GM19043 (cell line): ENCODE results near the gene RPL13A.

Experiments
- ATAC-seq: cut with Tn5 transposase; IDR thresholded peaks from one replicate; pipeline ENCODE4 v1.9.1; 2021; ENCODE audit warnings: low read depth; ENCODE audit not compliant: unreplicated experiment

Gene RPL13A

DNA sequence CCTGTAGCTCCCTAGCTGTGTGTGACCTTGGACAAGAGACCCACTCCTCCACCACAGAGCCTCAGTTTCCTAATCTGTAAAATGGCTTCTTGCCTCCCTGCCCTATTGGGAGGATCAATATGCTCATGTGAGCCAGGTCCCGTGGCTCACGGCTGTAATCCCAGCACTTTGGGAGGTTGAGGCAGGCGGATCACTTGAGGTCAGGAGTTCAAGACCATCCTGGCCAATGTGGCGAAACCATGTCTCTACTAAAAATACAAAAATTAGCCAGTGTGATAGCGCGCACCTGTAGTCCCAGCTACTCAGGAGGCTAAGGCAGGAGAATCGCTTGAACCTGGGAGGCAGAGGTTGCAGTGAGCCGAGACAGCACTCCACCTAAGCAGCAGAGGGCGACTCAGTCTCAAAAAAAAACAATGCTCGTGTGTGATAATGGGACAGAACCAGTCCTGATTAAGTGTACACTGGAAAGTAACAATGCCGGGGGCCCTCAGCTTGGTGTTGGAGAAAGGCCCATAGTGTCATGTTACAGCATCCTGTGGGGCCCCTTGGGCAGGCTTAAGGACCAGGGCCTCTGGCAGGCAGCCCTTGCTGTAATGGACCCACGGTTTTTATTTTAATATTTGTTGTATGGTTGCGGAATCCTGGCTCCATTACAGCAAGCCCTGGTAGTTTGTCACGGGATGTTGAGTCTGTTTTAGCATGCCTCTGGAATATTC is 15.6 kb downstream of the RPL13A start:
- ATAC-seq = no peak

DNA sequence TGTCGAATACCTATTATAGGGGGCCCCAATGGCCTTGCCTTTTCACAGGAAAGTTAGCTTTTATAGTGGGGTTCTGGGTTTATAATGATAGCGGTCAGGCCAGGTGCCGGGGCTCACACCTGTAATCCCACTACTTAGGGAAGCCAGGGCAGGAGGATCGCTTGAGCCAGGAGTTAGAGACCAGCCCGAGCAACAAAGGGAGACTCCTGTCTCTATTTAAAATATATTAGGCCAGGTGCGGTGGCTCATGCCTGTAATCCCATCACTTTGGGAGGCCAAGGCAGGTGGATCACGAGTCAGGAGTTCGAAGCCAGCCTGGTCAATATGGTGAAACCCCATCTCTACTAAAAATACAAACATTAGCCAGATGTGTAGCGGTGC is 16.2 kb downstream of the RPL13A start:
- ATAC-seq = no peak

DNA sequence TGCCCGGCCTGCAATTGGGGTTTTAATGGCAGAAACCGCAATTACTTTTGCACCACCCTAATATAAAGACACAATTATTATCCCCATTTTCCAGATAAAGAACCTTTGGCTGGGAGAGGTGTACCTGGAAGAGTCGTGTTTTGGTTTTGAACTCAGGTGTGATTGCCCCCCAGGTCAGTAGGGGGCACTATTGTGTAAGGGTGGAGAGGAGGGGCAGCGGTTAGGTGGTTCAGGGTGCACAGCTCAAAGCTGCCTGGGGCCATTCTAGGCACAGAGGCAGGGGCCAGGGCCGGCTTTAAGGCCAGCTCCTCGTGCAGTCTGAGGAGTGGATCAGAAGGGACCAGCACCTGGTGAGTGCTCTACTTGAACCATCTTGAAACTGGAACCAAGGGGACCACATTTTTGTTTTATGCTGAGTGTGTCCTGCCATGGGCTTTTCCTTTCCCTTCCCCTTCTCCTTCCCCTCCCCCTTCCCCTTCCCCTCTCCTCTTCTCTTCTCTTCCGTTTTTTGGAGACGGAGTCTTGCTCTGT is 19.2 kb downstream of the RPL13A start:
- ATAC-seq = no peak

DNA sequence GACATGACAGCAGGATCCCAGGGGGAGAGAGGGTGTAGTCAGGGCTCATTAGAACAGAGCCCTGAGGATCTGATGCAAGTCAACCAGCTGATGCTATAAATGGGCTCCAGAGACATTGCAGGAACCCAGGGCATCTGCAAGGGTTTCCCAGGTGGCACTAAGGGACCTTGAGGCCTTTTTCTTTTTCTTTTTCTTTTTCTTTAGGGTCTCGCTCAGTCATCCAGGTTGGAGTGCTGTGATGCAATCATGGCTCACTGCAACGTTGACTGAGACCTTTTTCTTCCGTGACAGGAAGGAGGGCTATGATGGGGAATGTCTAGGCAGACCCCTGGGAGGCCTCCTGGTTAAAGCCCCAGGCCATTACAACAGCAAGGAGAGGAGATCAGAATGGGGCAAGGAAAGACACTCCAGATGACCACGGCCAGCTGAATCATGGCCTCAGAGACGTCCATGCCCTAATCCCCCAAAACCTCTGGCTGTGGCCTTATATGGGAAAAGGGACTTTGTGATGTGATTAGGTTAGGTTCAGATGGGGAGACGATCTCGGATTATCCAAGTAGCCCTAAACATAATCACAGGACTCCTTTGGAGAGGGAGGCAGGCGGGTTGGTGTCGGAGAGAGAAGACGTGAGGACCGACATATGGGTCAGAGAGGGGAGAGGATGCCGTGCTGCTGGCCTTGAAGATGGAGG is 20.5 kb downstream of the RPL13A start:
- ATAC-seq = no peak

DNA sequence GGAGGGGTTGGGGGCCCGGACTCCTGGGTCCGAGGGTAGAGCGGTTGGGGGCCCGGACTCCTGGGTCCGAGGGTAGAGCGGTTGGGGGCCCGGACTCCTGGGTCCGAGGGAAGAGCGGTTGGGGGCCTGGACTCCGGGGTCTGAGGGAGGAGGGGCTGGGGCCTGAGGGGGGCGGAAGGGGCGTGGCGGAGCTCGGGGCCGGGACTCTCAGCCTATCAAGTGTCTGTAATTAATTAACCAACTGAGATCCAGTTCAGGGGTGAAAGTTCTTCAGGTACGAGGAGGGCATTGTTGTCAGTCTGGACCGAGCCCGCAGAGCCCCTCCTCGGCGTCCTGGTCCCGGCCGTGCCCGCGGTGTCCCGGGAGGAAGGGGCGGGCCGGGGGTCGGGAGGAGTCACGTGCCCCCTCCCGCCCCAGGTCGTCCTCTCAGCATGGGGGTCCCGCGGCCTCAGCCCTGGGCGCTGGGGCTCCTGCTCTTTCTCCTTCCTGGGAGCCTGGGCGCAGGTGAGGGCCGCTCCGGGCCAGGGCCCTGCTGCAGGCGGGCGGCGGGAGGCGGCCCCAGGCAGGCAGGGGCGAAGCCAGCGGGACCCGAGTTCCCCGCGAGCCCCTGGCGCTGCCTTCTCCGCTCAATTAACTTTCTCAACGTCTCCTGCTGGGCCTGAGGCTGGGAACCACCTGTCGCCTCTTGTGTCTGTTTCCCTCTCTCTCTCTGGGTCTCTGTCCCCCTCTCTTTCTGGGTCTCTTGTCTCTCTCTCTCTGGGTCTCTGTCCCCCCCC is 25.8 kb downstream of the RPL13A start:
- ATAC-seq = no peak

DNA sequence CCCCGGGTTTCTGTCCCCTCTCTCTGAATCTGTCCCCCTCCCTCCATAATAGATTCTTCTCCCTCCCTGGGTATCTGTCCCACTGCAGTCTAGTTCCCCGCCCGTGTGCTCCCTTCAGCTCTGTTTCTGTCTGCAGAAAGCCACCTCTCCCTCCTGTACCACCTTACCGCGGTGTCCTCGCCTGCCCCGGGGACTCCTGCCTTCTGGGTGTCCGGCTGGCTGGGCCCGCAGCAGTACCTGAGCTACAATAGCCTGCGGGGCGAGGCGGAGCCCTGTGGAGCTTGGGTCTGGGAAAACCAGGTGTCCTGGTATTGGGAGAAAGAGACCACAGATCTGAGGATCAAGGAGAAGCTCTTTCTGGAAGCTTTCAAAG is 26.3 kb downstream of the RPL13A start:
- ATAC-seq = no peak

DNA sequence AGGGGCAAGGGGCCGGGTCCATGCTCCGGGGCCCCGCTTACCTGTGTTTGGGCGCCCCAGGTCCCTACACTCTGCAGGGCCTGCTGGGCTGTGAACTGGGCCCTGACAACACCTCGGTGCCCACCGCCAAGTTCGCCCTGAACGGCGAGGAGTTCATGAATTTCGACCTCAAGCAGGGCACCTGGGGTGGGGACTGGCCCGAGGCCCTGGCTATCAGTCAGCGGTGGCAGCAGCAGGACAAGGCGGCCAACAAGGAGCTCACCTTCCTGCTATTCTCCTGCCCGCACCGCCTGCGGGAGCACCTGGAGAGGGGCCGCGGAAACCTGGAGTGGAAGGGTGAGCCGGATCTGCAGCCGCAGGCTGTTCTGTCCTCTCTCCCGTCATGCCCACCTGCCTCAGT is 26.7 kb downstream of the RPL13A start:
- no peak for ATAC-seq

DNA sequence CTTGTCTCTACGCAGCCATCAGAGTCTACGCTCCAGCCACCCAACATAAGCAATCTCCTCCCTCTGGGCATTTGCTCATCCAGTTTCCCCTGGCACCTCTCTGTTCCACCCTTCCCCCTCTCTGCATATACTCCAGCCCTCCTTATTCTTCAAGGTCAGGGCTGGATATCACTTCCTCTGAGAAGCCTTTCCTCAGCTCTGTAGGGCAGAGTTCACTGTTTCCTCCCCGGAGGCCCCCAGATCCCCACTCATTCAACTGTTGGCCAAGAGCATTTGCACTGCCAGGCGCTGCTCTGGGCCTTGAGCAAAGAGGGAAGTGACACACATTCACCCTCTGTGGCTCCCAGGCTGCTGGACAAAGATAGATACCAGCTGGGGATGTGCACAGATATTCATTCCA is 28.4 kb downstream of the RPL13A start:
- ATAC-seq = no peak

DNA sequence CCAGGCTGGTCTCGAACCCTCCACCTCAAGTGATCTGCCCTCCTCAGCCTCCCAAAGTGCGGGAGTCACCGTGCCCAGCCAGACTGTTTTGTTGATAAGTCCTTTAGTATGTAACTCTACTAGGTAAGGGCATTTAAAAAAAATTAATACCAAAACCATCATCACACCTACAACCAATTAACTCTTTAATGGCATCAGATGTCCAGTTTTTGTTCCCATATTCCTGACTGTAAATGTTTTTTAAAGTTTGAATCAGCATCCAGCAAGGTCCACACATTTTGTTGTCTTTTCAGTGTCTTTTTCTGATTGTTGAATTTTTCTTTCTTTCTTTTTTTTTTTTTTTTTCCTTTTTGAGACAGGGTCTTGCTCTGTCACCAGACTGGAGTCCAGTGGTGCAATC is 30.6 kb downstream of the RPL13A start:
- no peak for ATAC-seq

DNA sequence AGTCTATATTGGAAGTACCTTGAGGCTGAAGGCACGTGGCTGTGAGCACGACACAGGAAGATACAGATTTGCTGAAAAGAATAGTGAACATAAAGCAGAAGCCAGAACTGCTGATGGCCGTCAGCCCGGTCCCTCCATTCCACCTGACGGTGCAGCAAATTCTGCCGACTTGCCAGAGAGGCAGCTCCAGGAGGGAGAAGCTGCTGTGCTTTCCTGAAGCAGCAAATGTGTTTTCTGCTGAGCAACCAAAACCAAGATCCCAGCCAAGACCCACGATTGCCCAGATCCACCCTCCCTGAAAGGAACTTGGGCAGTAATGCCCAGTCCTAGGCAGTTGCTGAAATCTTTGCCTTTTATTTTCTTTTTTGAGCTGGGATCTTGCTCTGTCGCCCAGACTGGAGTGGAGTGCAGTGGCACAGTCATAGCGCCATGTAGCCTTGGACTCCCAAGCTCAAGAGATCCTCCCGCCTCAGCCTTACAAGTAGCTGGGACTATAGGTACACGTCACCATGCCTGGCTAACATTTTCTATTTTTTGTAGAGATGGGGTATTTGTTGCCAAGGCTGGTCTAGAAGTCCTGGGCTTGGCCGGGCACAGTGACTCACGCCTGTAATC is 33.4 kb downstream of the RPL13A start:
- ATAC-seq = no peak

DNA sequence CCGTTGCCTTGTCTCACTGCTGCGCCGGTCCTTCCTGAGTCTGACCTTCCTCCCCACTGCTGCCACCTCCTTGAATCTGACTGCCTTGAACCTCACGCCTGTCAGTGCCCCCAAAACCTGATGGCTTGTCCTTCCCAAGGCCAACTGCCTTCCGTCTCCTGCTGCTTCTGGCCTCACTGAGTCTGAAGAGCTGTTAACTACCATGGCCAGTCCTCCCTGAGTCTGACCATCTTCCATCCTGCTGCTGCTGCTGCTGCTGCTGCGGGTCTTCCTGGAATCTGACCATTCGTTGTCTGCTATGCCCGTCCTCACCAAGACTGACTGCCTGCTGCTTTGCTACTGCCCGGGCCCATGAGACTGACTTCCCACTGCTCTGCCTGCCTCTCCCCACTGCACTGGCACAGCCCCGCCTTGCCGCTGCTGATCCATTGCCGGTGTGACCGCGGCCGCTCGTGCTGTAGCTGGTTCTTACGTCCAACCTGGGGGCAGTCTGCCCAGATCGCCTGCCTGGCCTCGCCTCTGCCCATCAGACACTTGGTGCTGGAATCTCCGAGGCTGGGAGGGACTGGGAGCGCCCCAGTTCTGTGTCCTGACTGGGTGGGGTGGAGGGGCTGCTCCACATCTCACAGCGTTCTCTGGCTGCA is 37.5 kb downstream of the RPL13A start:
- no peak for ATAC-seq

DNA sequence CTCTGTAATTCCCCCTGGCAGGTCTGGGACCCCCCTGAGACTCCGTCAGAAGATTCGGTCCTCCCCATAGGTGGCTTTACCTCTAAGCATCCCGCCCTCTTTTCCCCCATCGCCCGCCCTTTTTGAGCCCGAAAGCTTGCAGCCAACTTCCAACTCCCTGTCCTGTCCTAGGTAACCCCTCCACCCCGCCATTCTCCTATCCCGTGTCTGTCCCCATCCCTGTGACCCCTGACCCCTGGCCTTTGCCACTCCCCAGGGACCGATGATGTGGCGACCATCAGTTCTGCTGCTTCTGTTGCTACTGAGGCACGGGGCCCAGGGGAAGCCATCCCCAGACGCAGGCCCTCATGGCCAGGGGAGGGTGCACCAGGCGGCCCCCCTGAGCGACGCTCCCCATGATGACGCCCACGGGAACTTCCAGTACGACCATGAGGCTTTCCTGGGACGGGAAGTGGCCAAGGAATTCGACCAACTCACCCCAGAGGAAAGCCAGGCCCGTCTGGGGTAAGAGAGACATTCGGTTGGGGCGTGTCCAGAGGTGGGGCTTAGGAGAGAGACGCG is 40.9 kb downstream of the RPL13A start:
- ATAC-seq = no peak

DNA sequence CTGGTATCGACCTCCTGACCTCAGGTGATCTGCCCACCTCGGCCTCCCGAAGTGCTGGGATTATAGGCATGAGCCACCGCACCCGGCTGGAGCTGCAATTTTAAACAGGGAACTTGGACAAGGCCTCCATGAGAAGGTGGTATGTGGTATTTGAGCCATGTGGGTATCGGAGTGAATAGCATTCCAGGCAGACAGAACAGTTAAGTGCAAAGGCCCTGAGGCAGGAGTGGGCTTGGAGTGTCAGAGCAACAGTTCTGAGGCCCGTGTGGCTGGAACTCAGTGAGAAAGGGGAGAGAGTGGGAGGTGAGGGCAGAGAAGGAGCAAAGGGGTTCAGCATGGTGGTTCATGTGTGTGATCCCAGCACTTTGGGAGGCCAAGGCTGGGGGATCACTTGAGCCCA is 43.3 kb downstream of the RPL13A start:
- no peak for ATAC-seq

DNA sequence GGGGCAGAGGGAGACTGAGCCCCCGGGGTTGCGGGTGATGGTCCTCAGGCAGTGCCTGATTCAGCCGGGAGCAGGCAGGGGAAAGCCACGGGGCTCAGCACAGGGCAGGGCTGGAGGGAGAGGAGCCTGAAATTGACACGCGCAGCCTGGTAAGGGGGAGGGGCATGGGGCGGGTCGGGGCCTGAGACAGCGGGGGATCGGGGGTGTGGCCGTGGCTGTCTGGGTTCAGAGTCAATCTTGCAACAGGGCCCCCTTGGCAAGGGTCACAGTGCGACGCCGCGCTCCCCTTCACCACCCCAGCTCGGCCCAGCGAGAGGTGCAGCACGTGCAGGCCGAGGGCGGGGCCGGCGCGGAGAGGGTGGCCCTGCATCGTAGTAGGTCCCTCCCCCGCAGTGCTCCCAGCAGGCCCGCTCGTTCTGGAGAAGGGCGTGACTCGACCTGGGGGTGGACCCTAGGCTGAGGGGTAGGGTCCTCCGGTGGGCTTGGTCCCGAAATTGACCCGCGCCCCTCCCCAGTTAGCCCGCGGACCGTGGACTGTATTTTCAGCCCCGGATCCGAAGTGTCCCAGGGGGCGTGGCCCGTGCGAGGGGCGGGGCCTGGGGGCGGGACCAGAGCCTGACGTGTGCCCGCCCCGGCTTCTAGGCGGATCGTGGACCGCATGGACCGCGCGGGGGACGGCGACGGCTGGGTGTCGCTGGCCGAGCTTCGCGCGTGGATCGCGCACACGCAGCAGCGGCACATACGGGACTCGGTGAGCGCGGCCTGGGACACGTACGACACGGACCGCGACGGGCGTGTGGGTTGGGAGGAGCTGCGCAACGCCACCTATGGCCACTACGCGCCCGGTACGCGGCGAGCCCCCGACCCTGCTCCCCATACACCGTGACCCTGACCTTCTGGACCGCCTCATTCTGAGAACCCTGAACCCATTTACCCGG is 46.4 kb downstream of the RPL13A start:
- ATAC-seq = no peak

DNA sequence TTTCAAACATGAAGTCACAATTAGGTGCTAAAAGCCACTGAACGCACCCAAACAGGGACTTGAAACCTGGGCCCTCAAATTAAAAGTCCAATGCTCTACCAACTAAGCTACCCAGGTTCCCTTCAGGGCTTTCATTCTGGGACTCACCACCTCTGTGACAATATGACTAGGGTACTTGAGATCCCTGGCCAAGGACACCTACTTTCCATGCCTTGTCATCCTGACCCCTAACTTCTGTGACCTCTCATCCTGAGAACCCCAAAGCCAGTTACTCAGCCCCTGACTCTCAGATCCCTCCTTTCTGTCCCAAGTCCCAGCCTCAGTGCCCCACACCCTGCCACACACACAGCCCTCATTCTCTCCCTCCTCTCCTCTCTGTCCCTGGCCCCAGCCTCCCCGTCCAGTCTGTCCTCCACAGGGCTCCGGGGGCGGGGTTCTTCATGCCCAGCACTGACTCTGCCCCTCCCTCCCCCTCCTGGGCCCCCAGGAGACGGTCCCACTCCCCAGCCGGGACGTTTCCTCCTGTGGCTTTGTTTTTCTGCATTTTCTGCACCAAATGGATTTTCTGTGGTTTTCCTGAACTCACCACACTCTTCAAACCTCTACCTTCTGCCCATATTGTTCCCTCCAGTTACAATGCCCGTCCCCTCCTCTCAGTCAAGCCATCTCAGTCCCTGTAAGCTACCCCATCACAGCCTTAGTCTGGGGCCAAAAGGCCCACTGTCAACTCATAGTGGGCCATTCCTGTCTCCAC is 47.4 kb downstream of the RPL13A start:
- no peak for ATAC-seq

DNA sequence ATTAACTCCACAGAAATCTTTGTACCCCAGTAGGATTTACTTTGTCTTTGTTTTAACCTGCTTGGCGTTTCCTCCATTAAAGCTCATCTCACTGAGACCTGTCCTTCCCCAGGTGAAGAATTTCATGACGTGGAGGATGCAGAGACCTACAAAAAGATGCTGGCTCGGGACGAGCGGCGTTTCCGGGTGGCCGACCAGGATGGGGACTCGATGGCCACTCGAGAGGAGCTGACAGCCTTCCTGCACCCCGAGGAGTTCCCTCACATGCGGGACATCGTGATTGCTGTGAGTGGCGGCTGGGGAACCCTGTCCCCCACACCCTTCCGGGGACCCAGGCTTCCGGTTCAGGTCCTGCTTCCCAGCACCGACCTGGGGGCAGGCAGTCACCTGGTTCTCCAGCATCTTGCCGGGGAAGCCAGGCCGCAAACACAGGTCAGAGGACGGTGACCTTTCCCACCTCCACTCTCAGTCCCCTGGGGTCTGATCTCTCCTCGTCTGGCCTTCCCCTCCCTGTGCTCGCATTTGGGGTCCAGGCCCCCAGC is 49.6 kb downstream of the RPL13A start:
- ATAC-seq = no peak

DNA sequence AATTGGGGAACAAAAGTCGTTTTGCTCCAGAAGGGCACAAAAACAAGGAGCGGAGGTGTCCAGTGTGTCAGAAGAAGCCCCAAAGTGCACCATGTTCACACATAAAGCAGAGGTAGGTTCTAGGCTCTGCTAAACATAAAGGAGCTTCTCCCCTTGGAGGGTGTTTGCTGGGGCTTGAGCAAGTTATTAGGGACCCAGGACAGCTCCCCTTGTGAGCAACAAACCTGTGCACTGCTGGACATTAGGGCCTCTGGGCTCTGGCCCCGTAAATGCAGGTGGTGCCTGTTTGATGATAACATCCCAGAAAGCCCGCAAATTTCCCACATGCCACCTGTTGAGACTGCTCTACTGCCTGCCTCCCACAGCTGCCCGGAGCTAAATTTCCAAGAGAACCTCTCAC is 51.2 kb downstream of the RPL13A start:
- ATAC-seq = no peak
